SK-N-SH (cell line): ENCODE measurements around the gene WWTR1. TPM values are rescaled to one million over a fixed set of nuclear protein-coding genes. Genes with fewer than 3 reads are reported as not detected.

Experiments used
- CHD2 ChIP-seq: fragments of 150-350 bp; IDR thresholded peaks from 2 replicates; pipeline ENCODE4 v1.6.1; 2018; ENCODE audit warnings: low read length; ENCODE audit not compliant: partially characterized antibody
- ELF1 ChIP-seq: IDR thresholded peaks from 2 replicates; pipeline ENCODE4 v1.4.0; 2012
- EP300 ChIP-seq, 2 experiments: IDR thresholded peaks; 2 replicates each; pipeline versions ENCODE4 v1.4.0 to v1.6.1; 2012; ENCODE audit warnings: borderline replicate concordance in 1 of 2, low read depth in 1 of 2, low read length in 1 of 2
- EZH2phosphoT487 ChIP-seq: fragments of 200-600 bp; sonication (generic); IDR thresholded peaks from 2 replicates; pipeline ENCODE4 v1.6.1; 2017; ENCODE audit warnings: low read depth, mixed run types, mild to moderate bottlenecking, antibody characterized with exemption, moderate library complexity, borderline replicate concordance
- FOSL2 ChIP-seq: IDR thresholded peaks from 2 replicates; pipeline ENCODE4 v1.4.0; 2012; ENCODE audit warnings: low read depth, mild to moderate bottlenecking, moderate library complexity, borderline replicate concordance
- FOXM1 ChIP-seq: IDR thresholded peaks from 2 replicates; pipeline ENCODE4 v1.4.0; 2012; ENCODE audit warnings: low read depth, mild to moderate bottlenecking
- MXI1 ChIP-seq: IDR thresholded peaks from 2 replicates; pipeline ENCODE4 v1.6.1; 2012; ENCODE audit warnings: mild to moderate bottlenecking, low read depth, low read length, improper control_type of control experiment
- RAD21 ChIP-seq: IDR thresholded peaks from 2 replicates; pipeline ENCODE4 v1.6.1; 2012; ENCODE audit warnings: mild to moderate bottlenecking, low read length
- RCOR1 ChIP-seq: fragments of 150-350 bp; IDR thresholded peaks from 2 replicates; pipeline ENCODE4 v1.6.1; 2017; ENCODE audit warnings: antibody characterized with exemption, low read length
- RFX5 ChIP-seq: IDR thresholded peaks from 2 replicates; pipeline ENCODE4 v1.6.1; 2012; ENCODE audit warnings: mild to moderate bottlenecking, improper control_type of control experiment, low read length
- SIN3A ChIP-seq: IDR thresholded peaks from 2 replicates; pipeline ENCODE4 v1.6.1; 2012; ENCODE audit warnings: low read depth, mild to moderate bottlenecking, low read length, moderate library complexity, borderline replicate concordance
- SMC3 ChIP-seq: IDR thresholded peaks from 2 replicates; pipeline ENCODE4 v1.6.1; 2012; ENCODE audit warnings: low read depth, low read length, improper control_type of control experiment
- TEAD4 ChIP-seq: IDR thresholded peaks from 2 replicates; pipeline ENCODE4 v1.4.0; 2012; ENCODE audit warnings: mild to moderate bottlenecking, borderline replicate concordance; ENCODE audit not compliant: insufficient read depth
- polyA plus RNA-seq, 3 experiments: library from polyadenylated mRNA; depleted of rRNA; stranded (reverse); fragments of >200 nt; gene quantifications; 2 replicates each; pipeline ENCODE4 v1.2.3, GENCODE V29; 2012
- TF ChIP-seq, protein P1 (sequence below): fragments of 200-600 bp; sonication (generic); IDR thresholded peaks from 2 replicates; pipeline ENCODE4 v1.6.1; 2017; ENCODE audit warnings: antibody characterized with exemption, mild to moderate bottlenecking, moderate library complexity
- TF ChIP-seq, protein P2 (sequence below): fragments of 150-350 bp; IDR thresholded peaks from 2 replicates; pipeline ENCODE4 v1.6.1; 2017; ENCODE audit warnings: antibody characterized with exemption, low read length, low read depth, borderline replicate concordance
- TF ChIP-seq, protein P3 (sequence below): IDR thresholded peaks from 2 replicates; pipeline ENCODE4 v1.4.0; 2012; ENCODE audit warnings: low read depth, borderline replicate concordance
- TF ChIP-seq, protein P4 (sequence below): IDR thresholded peaks from 2 replicates; pipeline ENCODE4 v1.4.0; 2012; ENCODE audit warnings: low read depth, borderline replicate concordance

The WWTR1 gene
- polyA plus RNA-seq, 1 of the 3 experiments (the other 2 are of a cell fraction), result 60.6 TPM

DNA sequence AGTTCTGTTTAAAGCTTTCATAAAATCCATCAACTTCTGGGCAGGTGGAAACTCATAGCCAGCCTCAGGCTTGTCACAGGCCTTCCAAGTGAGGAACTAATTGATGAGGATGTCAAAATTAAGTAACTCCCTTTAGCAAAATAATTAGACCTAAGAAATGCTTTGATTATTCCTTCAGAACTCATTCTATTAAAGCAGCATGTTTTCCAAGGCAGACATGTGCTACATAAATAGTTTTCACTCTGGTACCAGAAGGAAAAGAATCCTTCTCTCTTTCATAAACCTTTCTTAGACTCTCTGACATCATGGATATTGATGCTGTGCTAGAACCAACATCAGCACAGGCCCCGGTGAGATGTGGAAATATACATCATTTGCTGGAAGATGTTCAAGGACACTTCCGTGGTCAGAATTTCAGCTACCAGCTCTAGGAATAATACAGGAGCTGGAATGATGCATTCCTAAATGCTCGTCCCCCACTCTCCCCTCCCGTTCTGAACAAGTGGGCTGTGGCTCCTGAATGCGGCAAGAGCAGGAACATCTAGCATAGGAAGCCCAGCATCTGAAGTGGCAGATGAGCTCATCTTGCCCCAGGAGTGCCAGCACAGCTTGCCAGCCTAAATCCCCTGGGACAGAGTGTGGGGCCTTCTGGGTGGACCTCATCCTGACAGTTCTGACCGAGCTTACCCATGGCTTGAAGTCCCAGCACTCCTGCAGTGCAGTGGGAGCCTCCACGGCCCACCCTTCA lies 82.4 kb downstream of the WWTR1 start (continued):
- TF ChIP-seq, protein P1, sequence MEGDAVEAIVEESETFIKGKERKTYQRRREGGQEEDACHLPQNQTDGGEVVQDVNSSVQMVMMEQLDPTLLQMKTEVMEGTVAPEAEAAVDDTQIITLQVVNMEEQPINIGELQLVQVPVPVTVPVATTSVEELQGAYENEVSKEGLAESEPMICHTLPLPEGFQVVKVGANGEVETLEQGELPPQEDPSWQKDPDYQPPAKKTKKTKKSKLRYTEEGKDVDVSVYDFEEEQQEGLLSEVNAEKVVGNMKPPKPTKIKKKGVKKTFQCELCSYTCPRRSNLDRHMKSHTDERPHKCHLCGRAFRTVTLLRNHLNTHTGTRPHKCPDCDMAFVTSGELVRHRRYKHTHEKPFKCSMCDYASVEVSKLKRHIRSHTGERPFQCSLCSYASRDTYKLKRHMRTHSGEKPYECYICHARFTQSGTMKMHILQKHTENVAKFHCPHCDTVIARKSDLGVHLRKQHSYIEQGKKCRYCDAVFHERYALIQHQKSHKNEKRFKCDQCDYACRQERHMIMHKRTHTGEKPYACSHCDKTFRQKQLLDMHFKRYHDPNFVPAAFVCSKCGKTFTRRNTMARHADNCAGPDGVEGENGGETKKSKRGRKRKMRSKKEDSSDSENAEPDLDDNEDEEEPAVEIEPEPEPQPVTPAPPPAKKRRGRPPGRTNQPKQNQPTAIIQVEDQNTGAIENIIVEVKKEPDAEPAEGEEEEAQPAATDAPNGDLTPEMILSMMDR, result no peak
- no peak for TF ChIP-seq RAD21
- TF ChIP-seq FOSL2, result peak; percentile 55; the same call in 1 of the 2 replicates
- no peak for TF ChIP-seq SMC3
- TF ChIP-seq, protein P2, sequence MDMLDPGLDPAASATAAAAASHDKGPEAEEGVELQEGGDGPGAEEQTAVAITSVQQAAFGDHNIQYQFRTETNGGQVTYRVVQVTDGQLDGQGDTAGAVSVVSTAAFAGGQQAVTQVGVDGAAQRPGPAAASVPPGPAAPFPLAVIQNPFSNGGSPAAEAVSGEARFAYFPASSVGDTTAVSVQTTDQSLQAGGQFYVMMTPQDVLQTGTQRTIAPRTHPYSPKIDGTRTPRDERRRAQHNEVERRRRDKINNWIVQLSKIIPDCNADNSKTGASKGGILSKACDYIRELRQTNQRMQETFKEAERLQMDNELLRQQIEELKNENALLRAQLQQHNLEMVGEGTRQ, result no peak
- no peak; the same call in 1 of the 2 replicates for TF ChIP-seq SIN3A
- TF ChIP-seq RFX5, result no peak
- TF ChIP-seq, protein P3, sequence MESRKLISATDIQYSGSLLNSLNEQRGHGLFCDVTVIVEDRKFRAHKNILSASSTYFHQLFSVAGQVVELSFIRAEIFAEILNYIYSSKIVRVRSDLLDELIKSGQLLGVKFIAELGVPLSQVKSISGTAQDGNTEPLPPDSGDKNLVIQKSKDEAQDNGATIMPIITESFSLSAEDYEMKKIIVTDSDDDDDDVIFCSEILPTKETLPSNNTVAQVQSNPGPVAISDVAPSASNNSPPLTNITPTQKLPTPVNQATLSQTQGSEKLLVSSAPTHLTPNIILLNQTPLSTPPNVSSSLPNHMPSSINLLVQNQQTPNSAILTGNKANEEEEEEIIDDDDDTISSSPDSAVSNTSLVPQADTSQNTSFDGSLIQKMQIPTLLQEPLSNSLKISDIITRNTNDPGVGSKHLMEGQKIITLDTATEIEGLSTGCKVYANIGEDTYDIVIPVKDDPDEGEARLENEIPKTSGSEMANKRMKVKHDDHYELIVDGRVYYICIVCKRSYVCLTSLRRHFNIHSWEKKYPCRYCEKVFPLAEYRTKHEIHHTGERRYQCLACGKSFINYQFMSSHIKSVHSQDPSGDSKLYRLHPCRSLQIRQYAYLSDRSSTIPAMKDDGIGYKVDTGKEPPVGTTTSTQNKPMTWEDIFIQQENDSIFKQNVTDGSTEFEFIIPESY, result 0 out of 2 replicates have a peak, but pooled peaks have one; percentile 35
- TF ChIP-seq EZH2phosphoT487, result no peak
- peak in 1 of 2 experiments; percentile 67; a peak in 2 of 4 replicates for TF ChIP-seq EP300 (IDR thresholded peaks at IDR 0.05; ENCODE audit: borderline replicate concordance in 1 of 2, low read depth in 1 of 2, low read length in 1 of 2)
- TF ChIP-seq TEAD4, result peak; percentile 70; the same call in 1 of the 2 replicates
- no peak for TF ChIP-seq RCOR1
- TF ChIP-seq ELF1, result peak; percentile 22; the same call in 1 of the 2 replicates
- TF ChIP-seq, protein P4, sequence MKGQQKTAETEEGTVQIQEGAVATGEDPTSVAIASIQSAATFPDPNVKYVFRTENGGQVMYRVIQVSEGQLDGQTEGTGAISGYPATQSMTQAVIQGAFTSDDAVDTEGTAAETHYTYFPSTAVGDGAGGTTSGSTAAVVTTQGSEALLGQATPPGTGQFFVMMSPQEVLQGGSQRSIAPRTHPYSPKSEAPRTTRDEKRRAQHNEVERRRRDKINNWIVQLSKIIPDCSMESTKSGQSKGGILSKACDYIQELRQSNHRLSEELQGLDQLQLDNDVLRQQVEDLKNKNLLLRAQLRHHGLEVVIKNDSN, result no peak
- no peak for TF ChIP-seq MXI1
- TF ChIP-seq CHD2, result no peak
- TF ChIP-seq FOXM1, result no peak
